Activated CD4-positive, alpha-beta T cell treated with anti-CD3 and anti-CD28 coated beads, Interleukin-2, amount 50 U/mL, for 16 hours (primary cell): Measurements from ENCODE around the gene NPDC1.

Source experiments
- DNase-seq: peaks from one replicate; pipeline ENCODE4 v3.0.0-alpha.2; 2020

The NPDC1 gene, protein sequence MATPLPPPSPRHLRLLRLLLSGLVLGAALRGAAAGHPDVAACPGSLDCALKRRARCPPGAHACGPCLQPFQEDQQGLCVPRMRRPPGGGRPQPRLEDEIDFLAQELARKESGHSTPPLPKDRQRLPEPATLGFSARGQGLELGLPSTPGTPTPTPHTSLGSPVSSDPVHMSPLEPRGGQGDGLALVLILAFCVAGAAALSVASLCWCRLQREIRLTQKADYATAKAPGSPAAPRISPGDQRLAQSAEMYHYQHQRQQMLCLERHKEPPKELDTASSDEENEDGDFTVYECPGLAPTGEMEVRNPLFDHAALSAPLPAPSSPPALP

DNA sequence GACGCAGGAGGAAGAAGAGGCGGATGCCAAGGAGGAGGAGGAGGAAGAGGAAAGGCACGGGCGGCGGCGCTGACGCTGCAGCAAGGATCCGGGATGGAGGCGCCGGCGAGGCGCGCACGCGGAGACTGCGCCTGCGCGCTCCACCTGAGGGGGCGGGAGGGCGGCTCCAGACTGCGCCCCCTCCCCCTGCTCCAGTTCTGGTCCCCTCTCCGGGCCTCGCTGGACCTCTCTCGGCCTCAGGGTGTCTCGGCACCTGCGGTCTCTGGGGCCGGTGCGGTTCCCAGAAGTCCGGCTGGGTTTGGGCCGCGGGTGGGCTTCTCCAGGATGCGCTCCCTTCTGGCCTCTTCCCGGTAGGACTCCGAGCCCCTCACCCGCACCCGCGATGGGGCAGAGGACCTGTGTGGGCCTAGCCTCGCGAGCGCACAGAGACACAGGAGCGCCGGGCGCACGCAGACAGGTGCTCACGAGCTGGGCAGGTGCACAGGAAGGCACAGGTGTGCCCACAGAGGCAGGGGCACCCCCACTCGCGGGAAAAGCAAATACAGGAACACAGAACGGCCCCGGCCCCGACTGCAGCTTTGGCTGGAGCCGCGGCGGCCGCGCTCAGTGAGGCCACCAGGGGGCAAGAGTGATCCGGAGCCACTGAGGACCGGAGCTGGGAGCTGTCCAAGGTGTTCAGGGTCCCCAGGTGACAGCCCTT, at the start of gene NPDC1:
NPDC1 (minus strand) TSS at position 90 of the 700 bp plus-strand sequence. CDS start 188 bp downstream, outside the sequence.
- peak; percentile 89 for DNase-seq

DNA sequence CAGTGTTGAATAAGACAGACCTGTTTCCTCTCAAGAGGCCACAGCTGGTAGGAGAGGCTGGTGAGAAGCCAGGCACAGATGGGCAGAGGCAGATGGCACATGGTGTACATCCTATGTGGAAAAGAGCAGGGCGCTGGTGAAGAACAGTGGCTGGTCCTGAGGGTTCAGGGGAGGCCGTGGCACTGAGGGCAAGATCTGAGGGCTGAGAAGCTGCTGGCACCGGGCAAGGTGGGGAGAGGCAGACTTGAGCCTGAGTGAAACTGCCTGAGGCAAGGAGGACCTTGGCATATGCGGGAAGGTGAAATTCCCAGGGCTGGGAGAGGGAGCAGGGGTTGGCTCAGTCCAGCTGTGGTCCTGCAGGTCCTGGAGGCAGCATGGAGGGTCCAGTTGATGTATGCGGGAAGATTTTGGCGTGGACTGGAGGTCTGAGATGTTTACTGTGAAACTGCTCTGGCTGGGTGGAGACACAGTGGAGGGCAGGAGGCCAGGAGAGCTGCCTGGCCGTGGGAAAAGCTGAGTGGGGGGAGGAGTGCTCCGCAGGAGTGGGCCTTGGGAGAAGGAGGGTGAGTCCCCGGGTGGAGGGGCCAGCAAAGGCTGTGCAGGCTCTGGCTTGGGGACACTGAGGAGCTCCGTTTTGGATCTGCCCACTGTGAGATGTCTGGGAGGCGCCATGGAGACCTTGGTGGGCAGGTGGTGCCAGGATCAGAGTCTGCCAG, 43.4 kb upstream of the NPDC1 start:
- DNase-seq = no peak

DNA sequence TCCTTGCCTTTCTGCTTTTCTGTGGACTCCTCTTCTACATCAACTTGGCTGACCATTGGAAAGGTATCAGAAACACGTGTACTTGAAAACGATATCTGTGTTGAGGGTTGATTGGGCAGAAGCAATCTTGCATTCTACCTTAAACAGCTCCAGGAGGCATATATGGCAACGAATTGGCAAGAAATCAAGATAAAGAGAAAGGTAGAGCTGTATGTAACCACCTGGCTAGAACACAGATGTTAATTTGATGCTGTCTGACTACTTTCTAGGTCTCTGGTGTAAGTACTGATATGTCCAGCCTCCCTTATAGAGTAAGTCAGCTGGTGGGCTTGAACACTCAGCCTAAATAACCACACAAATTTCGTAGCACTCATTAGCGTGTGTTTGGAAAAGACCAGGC, 42.1 kb upstream of the NPDC1 start:
- DNase-seq = no peak

DNA sequence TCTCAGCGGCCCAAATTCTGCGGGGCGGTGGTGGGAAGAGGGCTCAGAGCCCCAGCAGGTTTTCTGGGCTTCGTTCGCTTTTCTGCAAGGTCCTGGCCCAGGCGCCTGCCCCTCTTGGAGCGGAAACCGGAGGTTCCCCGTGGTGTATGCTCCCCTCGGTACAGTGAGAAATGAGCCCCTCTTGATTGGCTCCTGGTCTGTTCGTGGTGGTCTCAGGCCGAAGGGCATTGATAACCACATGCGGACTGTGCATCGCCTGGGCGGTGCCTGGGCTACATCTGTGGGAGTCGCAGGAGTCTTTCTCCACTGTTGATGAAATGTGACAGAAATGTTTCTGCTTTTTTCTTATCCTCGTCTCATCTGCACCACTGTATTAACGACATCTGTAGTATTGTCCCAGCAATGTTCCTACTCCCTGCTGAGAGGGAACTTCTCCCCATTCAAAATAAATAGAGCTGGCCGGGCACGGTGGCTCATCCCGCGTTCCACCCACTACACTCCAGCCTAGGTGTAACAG, 41.5 kb upstream of the NPDC1 start:
- peak; percentile 24 for DNase-seq

DNA sequence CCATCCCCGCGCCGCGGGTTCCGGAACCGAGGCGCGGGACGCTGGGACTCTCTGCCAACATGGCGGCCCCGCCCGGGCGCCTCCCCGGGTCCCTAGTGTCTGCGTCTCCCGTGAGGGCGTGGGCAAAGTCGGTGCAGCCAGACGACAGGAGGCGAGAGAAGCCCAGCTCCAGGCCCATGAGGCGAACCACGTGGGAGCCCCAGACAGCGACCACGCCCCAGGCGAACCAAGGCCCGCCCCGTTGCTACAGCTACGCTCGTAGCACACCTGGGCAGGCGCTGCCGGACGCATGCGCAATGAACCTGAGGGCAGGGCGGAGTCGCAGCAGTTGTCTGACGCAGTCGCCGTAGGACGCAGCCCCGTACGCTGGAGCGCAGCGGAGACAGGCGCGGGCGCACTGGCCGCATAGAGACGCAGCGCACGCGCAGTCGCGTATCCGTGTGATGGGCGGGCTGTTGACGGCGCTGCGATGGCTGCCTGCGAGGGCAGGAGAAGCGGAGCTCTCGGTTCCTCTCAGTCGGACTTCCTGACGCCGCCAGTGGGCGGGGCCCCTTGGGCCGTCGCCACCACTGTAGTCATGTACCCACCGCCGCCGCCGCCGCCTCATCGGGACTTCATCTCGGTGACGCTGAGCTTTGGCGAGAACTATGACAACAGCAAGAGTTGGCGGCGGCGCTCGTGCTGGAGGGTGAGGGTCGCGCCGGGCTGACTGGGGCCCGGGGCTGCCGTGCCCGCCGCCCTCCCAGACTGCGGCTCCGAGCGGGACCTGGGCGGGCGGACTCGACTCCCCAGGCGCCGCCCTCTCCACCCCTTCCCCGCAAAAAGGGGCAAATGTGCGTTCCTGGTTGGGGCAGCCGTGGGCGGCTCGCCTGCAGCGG, 40.8 kb upstream of the NPDC1 start, which contains the start of gene MAN1B1:
MAN1B1 (plus strand) TSS at position 455 of the 878 bp plus-strand sequence; CDS start at position 470, 15 bp downstream.
- peak; percentile 100 for DNase-seq

DNA sequence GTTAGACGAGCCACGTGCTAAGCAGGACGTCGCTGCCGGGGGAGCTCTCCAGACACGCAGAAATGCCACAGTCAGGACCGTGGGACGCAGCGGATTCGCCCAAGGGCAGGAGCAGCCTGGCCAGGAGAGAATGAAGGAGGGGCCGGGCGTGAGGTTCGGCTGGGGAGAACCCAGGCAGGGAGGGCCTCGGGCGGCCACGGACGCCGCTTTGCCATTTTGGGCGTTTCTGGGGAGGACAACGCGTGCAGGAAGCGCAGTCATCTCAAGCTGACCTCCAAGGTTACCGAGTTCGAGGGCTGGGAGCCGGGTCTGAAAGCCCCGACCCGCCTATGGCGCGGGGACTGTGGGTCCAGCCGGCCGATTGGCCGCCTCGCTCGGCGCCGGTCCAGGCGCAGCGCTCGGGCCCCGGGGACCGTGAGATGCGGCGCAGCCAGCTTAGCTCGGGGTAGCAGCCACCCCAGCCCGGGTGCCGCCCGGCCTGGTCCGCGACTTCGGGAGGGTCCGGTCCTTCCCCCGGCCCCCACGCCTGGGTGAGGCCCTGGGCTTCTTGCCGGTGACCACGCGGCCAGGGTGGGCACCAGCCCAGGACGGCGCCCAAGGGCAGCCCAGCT, 40.0 kb upstream of the NPDC1 start:
- peak; percentile 43 for DNase-seq

DNA sequence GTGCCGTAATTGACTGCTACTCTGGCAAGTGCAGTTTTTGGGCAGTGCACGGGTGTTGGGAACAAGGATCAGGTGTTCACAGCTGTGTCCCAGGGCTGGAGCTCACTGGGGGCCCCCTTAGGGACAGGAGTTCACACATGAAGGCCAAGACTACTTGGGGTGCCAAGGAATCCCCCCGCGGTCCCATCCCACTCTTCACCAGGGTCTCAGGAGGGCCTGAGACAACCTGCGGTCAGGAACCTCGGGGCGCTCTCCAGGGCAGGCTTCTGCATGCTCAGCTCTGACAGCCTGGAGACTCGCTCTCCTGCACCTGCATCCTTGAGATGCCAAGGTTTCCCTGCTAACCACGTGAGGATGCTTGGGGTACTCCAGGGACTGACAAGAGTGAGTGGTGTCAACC, 38.5 kb upstream of the NPDC1 start:
- no peak for DNase-seq

DNA sequence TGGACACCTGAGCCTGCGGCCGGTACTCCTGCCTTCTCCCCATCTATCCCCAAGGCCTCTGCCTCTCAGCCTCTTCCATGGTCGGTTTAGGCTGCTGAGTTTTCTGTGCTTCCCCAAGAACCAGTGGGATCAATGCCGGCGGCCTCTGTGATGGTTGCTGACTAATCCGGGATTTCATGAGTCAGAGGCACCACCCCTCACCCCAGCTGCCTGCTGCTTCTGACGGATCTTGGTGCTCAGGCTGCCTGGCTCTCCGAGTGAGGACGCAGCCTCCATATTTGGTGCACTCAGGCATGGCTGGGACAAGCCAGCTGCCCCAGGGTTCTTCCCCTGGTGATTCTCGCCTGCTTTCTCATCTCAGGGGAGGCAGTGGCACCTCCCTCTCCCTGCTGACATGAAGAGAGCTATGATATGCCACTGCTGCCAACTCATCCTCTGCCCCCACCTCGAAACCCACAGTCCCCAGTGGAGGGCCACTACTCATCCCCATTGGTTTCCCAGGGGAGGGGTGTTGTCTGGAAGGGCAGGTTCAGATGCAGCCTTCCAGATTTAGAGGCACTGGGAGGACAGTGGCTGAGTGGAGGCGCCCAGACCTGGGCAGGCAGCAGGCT, 37.5 kb upstream of the NPDC1 start:
- DNase-seq = peak; percentile 36

DNA sequence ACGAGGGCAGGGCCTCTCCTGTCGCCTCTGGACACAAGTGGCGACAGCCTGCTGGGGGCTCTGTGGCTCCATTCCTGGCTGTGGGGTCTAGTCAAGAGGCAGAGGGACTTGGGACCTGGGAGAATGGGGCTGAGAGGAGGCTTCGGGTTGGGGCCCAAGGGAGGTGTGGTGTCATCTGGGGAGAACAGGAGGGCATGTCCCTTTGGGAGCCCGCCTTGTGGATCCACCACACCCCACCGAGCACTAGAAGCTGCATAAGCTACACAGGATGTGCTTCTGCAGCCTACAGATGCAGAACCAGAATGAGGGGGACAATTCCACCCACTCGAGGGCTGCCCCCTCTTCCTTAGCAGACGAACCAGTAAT, 36.9 kb upstream of the NPDC1 start:
- DNase-seq = no peak

DNA sequence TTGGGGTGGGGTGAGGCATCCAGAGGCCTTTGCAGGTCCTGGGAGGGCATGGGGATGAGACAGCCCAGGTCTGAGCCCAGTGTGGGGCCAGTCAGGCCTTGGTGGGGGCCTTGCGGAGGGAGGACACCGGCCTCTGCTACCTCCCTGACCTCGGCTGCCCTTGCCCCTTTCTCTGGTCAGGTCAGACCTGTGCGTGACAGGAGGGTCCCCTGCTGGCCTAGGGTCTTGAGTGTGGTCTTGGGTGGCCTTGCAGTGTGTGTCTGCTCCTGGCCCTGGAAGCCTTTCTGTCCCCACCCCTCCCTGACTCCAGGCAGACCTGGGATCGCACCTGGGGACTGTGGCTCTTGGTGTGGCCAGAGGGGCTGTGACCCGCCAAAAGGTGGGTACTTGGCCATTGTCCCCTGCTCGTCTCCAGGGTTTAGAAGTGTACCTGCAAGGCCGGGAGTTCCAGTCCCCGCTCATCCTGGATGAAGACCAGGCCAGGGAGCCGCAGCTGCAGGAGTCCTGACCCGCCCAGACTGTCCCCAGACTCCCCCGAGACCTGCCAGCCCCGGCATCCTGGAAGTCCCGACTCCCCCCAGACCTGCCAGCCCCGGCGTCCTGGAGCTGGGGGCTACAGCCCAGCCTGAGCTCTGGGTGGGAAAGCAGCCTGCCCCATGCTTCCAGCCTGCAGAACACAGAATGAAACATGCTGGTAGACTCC, 36.4 kb upstream of the NPDC1 start:
- DNase-seq = no peak

DNA sequence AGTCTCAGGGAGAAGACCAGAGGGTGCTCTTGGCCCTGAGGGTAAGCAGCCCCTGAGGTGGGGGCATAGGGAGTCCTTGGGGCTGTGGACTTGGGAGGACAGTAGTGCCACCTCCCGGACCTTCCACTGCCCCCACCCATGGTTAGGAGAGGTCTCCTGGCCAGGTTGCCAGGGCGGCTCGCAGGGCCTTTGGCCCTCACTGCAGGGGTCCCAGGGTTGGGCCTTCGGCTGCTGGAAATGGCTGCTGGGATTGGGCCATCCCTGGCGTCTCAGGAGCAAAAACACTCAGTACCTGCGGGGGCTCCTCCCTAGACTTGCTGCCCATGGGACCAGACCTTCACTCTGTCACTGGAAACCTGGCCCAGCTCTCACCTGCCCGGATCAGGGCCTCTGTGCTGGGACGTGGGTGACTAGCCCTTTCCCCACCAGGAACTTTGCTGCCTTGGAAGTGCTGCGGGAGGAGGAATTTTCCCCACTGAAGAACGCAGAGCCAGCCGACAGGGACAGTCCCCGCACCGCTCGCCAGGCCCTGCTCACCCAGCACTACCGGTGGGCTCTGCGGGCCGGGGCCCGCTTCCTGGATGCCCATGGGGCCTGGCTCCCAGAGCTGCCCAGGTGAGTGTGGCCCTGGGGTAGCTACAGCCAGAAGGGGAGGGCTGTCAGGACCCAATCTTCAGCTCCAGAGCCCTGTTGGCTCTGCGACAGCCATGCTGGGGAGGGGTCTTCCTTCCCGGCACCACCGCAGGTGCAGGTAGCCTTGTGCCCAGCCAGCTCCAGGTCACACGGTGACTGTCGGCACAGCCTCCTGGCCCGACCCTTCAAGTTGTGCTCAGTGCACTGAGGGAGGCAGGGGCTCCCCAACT, 34.5 kb upstream of the NPDC1 start:
- no peak for DNase-seq

DNA sequence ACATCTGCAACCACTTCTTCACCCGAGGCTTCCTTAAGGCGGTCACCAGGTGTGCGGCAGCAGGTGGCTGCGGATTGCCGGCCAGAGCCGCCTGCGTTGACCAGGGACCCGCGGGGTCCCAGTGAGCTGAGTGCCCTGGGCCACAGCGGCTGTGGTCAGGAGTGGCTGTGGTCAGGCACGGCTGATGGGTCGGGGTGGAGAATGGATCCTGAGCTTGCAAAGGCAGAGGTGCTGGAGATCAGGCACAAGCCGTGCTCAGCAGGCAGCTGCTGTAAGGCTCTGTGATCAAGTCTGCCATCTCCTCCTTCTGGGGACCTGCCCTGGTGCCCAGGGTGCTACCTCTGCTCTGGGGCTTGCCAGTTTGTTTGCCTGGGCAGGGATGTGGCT, 33.4 kb upstream of the NPDC1 start:
- DNase-seq = no peak

DNA sequence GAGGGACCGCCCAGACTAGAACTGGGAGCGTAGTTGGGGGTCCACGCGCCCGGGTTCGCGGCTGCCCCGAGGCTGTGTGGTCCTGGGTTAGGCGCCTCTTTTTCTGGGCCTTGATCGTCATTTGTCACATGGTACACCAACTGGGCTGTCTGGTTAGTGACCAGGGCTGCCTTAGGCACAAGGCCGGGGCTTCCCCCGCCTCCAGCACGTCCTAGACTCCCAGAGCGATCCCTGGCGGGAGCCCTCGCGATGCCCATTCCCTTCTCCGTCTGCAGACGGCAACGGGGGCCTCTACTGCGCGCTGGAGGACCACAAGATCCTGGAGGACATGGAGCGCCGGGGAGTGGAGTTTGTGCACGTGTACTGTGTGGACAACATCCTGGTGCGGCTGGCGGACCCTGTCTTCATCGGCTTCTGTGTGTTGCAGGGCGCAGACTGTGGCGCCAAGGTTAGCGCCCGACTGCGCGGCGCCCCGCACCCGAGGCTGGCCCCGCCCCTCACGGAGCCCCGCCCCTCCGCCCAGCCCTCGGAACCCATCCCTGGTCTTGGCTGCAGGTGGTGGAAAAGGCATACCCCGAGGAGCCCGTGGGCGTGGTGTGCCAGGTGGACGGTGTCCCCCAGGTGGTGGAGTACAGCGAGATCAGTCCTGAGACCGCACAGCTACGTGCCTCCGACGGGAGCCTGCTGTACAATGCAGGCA, 32.9 kb upstream of the NPDC1 start:
- DNase-seq = no peak

DNA sequence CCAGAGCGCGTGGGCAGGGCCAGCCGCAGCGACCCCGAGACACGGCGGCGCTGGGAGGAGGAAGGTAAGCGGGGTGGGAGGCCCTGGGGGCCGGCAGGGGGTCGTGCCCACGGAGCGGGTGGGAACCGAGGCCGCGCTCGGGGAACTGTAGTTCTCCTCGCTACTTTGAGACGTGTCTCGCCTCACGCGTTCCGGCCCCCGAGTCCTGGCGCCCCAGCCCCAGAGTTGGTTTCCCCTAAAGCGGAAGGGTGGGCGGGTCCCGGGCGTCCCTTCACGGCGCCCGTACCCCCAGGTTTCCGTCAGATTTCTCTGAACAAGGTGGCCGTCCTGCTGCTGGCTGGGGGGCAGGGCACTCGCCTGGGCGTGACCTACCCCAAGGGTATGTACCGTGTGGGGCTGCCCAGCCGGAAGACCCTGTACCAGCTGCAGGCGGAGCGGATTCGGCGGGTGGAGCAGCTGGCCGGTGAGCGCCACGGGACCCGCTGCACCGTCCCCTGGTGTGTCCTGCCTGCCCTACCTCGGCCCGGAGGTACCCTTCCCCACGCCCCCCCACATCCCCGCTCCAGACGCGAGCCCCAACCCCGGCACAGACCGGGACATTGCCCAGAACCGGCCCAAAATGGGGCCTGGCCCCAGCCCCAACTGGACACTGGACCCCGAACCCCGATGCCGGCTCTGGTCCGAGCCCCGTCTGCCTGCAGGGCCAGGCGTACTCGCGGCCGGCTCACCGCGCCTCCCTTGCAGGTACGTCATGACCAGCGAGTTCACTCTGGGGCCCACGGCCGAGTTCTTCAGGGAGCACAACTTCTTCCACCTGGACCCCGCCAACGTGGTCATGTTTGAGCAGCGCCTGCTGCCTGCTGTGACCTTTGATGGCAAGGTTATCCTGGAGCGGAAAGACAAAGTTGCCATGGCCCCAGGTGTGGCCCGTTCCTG, 32.0 kb upstream of the NPDC1 start:
- peak; percentile 47 for DNase-seq

DNA sequence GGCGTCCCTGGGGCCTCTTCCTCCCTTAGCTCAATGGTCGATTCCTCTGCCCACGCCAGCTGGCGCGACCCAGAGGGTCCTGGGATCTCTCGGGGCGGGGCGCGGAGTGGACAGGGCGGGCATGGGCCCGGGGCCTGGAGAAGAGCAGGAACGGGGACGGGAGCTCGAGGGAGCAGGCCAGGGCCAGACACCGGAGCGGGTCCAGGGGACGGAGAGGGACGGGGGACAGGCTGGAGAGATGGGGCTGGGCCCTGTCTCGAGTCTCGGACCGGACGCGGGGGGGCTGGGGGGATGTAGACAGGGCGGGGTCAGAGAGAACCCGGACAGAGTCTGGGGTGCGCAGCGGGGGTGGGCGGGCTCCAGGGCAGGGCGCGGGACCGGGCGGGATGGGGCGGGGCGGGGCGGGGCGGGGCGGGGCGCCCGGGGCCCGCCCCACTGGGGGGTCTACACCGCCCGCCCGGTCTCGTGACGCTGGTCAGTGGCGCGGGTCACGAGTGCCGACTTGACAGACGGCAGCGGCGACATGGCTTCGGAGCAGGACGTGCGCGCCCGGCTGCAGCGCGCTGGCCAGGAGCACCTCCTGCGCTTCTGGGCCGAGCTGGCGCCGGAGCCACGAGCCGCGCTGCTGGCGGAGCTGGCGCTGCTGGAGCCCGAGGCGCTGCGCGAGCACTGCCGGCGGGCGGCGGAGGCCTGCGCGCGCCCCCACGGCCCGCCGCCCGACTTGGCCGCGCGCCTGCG, 31.2 kb upstream of the NPDC1 start, which contains the start of gene UAP1L1:
UAP1L1 (plus strand) TSS at position 508 of the 738 bp plus-strand sequence; CDS start at position 524, 16 bp downstream.
- peak; percentile 56 for DNase-seq

DNA sequence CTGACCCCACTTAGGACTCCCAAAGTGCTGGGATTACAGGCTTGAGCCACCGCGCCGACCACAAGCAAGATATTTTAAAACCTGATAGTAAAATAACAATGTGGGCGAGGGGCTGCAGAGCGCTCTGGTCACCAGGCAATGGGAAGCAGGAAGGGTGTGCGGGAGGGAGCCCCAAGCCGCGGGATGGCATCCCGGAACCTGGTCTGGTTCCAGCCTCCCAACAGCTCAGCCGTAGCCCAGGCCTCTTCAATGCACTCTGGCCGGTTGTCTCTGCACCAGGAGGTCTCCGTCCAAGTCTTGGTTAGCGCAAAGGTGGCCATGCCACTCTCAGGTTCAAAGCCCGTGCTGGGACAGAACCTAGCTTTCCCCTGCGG, 30.6 kb upstream of the NPDC1 start:
- no peak for DNase-seq

DNA sequence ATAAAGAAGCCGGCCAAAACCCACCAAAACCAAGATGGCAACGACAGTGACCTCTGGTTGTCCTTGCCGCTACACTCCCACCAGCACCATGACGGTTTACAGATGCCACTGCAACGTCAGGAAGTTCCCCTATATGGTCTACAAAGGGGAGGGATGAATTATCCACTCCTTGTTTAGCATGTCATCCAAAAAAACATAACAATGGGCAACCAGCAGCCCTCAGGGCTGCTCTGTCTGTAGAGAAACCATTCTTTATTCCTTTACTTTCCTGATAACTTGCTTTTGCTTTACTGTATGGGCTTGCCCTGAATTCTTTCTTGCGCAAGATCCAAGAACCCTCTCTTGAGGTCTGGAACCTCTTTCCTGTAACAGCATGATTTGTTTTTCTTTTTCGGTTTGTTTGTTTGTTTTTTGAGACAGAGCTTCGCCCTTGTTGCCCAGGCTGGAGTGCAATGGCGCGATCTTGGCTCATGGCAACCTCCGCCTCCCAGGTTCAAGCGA, 29.3 kb upstream of the NPDC1 start:
- no peak for DNase-seq
